GM18505 (cell line): ENCODE data around the gene LPAR3.

ENCODE experiments used
- ATAC-seq: cut with Tn5 transposase; IDR thresholded peaks from one replicate; pipeline ENCODE4 v1.9.1; 2021; ENCODE audit not compliant: unreplicated experiment
- POLR2A ChIP-seq: IDR thresholded peaks from 4 replicates; pipeline ENCODE4 v1.6.1; 2011; ENCODE audit warnings: borderline replicate concordance; ENCODE audit not compliant: insufficient read depth, insufficient read length; ENCODE audit errors: extremely low read depth

LPAR3 gene

DNA sequence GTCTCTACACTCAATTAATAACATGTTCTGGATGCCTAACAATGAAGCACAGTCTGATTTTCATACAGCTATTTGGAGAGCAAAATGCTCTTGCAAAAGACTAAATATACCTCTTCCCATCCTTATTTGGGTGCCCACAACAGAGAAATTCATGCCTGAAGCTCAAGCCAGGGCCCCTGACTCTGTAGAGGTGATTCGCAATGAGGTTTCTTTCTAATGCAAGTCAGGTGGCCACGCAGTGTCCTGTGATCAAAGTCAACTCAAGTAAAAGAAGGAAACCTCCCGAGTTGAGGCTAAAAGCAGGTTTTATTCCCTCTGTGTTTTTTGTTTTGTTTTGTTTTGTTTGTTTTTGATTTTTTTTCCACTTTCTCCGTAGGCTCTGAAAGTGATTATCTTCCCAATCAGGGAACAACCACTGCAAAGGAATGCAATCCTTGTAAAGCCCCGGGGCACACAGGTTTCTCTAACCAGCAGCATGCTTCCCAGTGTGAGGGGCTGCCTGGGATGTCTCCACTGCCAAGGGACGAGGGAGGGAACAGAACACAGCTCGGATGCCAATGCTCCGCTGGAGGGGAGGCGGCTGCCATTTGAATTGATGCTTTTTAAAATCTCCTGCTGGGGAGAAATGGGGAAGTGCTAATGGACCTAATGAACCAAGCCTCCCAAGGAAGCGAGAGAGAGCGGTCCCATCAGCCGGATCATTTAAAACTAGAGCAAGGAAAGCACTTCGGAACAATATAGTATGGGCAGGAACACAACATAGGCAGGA lies 128.9 kb downstream of the LPAR3 start:
- no peak for TF ChIP-seq POLR2A
- ATAC-seq, result no peak

DNA sequence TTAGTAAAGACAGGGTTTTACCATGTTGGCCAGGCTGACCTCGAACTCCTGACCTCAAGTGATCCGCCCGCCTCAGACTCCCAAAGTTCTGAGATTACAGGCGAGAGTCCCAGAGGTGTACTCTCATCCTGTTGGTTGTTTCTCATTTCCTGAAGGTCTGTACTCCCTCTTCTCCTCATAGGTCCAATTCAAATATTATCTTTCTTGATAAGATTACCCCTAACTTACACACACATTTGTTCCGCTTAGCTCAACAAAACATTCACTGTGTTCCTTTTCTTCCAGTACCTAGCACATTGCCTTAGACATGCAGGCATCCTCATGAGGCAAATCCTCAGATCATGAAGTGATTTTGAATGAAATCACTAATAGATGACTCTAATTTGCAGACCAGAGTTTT lies 130.3 kb downstream of the LPAR3 start:
- TF ChIP-seq POLR2A, result no peak
- no peak for ATAC-seq
